A673 (cell line): ENCODE data around the gene WDFY3.

Experiments used
- EZH2 ChIP-seq: fragments of 200-600 bp; sonication (generic); IDR thresholded peaks from 2 replicates; pipeline ENCODE4 v1.6.1; 2017; ENCODE audit warnings: borderline replicate concordance, low read depth, mild to moderate bottlenecking, mixed read lengths, antibody characterized with exemption, low read length; ENCODE audit not compliant: poor library complexity, severe bottlenecking
- TF ChIP-seq, protein P1 (sequence below): fragments of 300-800, 200-600 bp; sonication (generic); conservative IDR thresholded peaks from 2 replicates; pipeline ENCODE4 v1.5.1; 2017; ENCODE audit warnings: low read depth, mild to moderate bottlenecking, antibody characterized with exemption, low read length, moderate library complexity, mixed read lengths

DNA sequence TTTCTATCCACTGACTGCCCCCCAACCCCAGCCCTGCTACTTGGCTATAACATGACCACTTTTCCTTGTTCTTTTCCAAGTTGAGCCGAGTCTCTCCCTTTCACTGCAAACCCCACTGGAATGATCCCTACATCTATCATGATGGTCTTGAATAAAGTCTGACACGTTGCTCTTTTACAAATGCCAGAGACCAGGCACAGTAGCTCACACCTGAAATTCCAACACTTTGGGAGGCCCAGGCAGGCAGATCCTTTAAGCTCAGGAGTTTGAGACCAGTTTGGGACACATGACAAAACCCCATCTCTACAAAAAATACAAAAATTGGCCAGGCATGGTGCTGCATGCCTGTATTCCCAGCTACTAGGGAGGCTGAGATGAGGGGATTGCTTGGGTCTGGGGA is 100.9 kb downstream of the WDFY3 start:
- TF ChIP-seq, protein P1, sequence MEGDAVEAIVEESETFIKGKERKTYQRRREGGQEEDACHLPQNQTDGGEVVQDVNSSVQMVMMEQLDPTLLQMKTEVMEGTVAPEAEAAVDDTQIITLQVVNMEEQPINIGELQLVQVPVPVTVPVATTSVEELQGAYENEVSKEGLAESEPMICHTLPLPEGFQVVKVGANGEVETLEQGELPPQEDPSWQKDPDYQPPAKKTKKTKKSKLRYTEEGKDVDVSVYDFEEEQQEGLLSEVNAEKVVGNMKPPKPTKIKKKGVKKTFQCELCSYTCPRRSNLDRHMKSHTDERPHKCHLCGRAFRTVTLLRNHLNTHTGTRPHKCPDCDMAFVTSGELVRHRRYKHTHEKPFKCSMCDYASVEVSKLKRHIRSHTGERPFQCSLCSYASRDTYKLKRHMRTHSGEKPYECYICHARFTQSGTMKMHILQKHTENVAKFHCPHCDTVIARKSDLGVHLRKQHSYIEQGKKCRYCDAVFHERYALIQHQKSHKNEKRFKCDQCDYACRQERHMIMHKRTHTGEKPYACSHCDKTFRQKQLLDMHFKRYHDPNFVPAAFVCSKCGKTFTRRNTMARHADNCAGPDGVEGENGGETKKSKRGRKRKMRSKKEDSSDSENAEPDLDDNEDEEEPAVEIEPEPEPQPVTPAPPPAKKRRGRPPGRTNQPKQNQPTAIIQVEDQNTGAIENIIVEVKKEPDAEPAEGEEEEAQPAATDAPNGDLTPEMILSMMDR: no peak
- TF ChIP-seq EZH2: no peak
